Panc1 (cell line): Measurements from ENCODE around the gene GUCY1A1.

Source experiments
- CTCF ChIP-seq: fragments of 450-650 bp; IDR thresholded peaks from 2 replicates; pipeline ENCODE4 v1.5.1; 2017; ENCODE audit warnings: mild to moderate bottlenecking
- POLR2AphosphoS5 ChIP-seq: IDR thresholded peaks from 2 replicates; pipeline ENCODE4 v1.6.1; 2012; ENCODE audit warnings: mild to moderate bottlenecking, low read depth, low read length, moderate library complexity

GRCh38 chr4:155673453-155673979, 6.9 kb downstream of the GUCY1A1 start:
- TF ChIP-seq CTCF (no peak), POLR2AphosphoS5 (no peak)
